Measurements from ENCODE around the gene GADD45GIP1. TPM values are rescaled to one million over a fixed set of nuclear protein-coding genes. Genes with fewer than 3 reads are reported as not detected.

Gene GADD45GIP1
- total and polyA plus RNA-seq, 10 of the 15 experiments (the other 5 are each of a cell fraction or from before 2014, with no cell fraction given): 5.1 to 136 (median 30.1) TPM

GRCh38 chr19:12938779-12939601 lies 18.0 kb downstream of the GADD45GIP1 start (continued):
- TF ChIP-seq MTA2 (IDR thresholded peaks at IDR 0.05; ENCODE audit: low read depth): no peak
- no peak for TF ChIP-seq MAX (IDR thresholded peaks at IDR 0.05; ENCODE audit: low read depth, low read length)
- TF ChIP-seq CREB1 (IDR thresholded peaks at IDR 0.05; ENCODE audit: low read depth): no peak
- TF ChIP-seq ATF3 (IDR thresholded peaks at IDR 0.05; ENCODE audit: borderline replicate concordance, extremely low read depth, low read depth, low read length): no peak
- no peak for TF ChIP-seq WRNIP1 (IDR thresholded peaks at IDR 0.05; ENCODE audit: borderline replicate concordance, low read depth, low read length)
- no peak for TF ChIP-seq GABPA (IDR thresholded peaks at IDR 0.05; ENCODE audit: low read depth)
- no peak for TF ChIP-seq CHD1 (IDR thresholded peaks at IDR 0.05; ENCODE audit: low read depth, low read length)
- no peak for TF ChIP-seq YBX1 (IDR thresholded peaks at IDR 0.05)
- TF ChIP-seq STAT1 (conservative IDR thresholded peaks at IDR 0.05): no peak
- TF ChIP-seq NFIC (IDR thresholded peaks at IDR 0.05; ENCODE audit: low read depth, low read length): no peak
- TF ChIP-seq CBX3 (IDR thresholded peaks at IDR 0.05; ENCODE audit: borderline replicate concordance, low read depth): no peak
- TF ChIP-seq CREM (IDR thresholded peaks at IDR 0.05; ENCODE audit: low read depth): no peak
- no peak for TF ChIP-seq SIX5 (IDR thresholded peaks at IDR 0.05; ENCODE audit: low read depth, low read length, severe bottlenecking)
- no peak for TF ChIP-seq KAT2A (conservative IDR thresholded peaks at IDR 0.05; ENCODE audit: control insufficient read depth, low read depth, low read length)
- no peak for TF ChIP-seq SUZ12 (IDR thresholded peaks at IDR 0.05; ENCODE audit: unreplicated experiment)
- no peak for TF ChIP-seq BCLAF1 (IDR thresholded peaks at IDR 0.05)
- TF ChIP-seq E2F4 (IDR thresholded peaks at IDR 0.05; ENCODE audit: low read depth, low read length): no peak
- no peak for TF ChIP-seq HCFC1 (IDR thresholded peaks at IDR 0.05; ENCODE audit: low read length)
- TF ChIP-seq PAX5 (IDR thresholded peaks at IDR 0.05; ENCODE audit: borderline replicate concordance, low read depth, low read length): no peak
- TF ChIP-seq USF1 (IDR thresholded peaks at IDR 0.05; ENCODE audit: borderline replicate concordance, extremely low read length, insufficient read depth, low read depth, low read length): no peak
- no peak for TF ChIP-seq YY1 (IDR thresholded peaks at IDR 0.05; ENCODE audit: low read depth, low read length)
- no peak for TF ChIP-seq SP1 (IDR thresholded peaks at IDR 0.05; ENCODE audit: low read depth, low read length)
- no peak for TF ChIP-seq NR2C1 (IDR thresholded peaks at IDR 0.05)
- no peak for TF ChIP-seq NR2C2 (IDR thresholded peaks at IDR 0.05; ENCODE audit: borderline replicate concordance, control insufficient read depth, insufficient read length, low read depth)
